ENCODE measurements around the gene MPZL1.

DNA sequence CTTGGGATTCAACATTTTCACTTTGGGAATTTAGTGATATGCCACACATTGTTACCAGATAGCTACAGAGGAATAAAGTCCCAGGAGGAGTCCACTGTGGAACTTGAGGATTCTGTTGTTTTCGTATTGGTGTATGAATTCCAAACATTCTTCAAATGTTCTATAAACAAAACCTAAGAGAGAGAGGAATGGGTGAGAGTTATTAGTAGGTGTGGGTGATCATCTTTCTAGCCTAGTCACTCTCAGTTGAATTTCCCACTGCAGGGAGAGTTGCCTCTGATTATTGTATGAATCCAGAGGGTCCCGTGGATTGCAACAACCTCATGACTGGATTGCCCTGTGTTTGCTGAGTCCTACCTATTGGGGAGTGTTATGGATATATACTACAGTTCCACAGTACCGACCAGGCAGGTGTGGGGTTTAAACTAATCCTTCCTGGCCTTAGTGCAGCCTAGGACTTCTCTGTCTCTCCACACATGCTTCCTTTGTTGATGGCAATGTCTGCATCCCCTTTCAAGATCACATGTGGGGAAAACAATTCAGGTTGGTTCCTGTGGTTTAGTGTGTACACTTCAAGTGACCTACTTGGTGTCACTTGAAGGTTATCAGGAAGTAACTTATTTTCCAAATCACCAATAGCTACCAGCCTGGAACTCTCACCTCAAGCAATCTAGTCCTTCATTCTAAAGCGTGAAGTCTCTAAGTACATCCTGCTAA lies 100.3 kb downstream of the MPZL1 start:
- TF ChIP-seq, protein P1, sequence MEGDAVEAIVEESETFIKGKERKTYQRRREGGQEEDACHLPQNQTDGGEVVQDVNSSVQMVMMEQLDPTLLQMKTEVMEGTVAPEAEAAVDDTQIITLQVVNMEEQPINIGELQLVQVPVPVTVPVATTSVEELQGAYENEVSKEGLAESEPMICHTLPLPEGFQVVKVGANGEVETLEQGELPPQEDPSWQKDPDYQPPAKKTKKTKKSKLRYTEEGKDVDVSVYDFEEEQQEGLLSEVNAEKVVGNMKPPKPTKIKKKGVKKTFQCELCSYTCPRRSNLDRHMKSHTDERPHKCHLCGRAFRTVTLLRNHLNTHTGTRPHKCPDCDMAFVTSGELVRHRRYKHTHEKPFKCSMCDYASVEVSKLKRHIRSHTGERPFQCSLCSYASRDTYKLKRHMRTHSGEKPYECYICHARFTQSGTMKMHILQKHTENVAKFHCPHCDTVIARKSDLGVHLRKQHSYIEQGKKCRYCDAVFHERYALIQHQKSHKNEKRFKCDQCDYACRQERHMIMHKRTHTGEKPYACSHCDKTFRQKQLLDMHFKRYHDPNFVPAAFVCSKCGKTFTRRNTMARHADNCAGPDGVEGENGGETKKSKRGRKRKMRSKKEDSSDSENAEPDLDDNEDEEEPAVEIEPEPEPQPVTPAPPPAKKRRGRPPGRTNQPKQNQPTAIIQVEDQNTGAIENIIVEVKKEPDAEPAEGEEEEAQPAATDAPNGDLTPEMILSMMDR (IDR thresholded peaks at IDR 0.05 in 4 of 5, conservative IDR thresholded peaks at IDR 0.05 in 1 of 5), result no peak
- TF ChIP-seq POLR2A (IDR thresholded peaks at IDR 0.05), result no peak

Measured in gastrocnemius medialis (tissue), 4 donors.